Hindlimb muscle (tissue), 1 donor: ENCODE measurements around the gene CBS. TPM values are rescaled to one million over a fixed set of nuclear protein-coding genes. Genes with fewer than 3 reads are reported as not detected.
"Not testable (repeated sequence)": the region's sequence is repeated elsewhere in the genome, so short reads cannot be mapped to it uniquely, and the experiment has no call there.

ENCODE experiments used
- DNase-seq: peaks from one replicate; pipeline ENCODE4 v3.0.0-alpha.2; 2013
- polyA plus RNA-seq: library from polyadenylated mRNA; unstranded; fragments of 120-200 nt; gene quantifications from one replicate; pipeline ENCODE4 v1.2.1, GENCODE V29; 2013; ENCODE audit not compliant: insufficient read length

Gene CBS
- polyA plus RNA-seq, 1 donor, result 15.2 TPM

DNA sequence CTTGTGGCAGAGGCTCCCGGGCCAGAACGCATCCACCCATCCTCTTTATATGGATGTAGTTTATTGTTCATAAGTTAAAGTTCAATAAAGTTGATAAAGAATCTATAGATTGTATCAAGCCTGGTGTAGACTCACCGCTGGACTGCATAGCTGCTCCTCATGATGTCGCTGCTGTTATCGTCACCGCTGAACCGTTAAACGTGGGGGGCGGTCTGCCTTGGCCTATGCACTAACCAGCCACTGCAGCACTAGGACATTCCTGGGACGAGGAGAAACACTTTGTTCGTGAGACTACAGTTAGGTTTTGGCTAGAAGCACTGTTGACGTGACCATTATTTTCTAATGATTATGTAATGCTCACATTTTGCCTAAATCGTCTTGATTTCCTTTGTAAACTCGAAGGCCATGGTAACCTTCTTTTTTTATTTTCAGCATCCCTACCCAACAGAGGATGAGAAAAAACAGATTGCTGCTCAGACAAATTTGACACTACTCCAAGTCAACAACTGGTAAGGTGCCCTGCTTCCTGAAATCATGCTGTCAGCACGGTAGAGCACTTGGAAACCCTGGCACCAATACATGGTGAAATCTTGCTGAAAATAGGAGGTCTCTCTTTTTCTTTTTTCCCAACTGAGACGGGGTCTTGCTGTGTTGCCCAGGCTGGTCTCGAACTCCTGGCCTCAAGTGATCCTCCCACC lies 51.0 kb downstream of the CBS start:
- no peak for DNase-seq

DNA sequence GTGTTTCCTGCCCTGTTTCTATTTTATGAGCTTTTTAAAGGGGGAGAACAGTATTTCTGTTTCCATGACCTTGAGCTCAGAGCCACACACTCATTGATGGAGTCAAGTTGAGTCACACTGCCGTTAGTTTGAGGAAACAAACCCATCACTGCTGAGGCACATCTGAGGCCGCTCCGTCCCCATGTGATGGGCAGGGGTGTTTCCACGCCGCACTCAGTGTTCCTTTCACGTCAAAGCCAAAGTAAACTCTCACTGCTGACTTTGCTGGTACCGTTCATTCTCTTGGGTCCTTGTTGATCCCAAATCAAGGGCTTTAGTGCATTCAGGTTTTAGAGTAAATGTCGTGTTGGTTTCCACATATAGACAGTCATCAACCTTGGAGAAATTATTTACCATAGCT lies 52.5 kb downstream of the CBS start:
- DNase-seq, result no peak

DNA sequence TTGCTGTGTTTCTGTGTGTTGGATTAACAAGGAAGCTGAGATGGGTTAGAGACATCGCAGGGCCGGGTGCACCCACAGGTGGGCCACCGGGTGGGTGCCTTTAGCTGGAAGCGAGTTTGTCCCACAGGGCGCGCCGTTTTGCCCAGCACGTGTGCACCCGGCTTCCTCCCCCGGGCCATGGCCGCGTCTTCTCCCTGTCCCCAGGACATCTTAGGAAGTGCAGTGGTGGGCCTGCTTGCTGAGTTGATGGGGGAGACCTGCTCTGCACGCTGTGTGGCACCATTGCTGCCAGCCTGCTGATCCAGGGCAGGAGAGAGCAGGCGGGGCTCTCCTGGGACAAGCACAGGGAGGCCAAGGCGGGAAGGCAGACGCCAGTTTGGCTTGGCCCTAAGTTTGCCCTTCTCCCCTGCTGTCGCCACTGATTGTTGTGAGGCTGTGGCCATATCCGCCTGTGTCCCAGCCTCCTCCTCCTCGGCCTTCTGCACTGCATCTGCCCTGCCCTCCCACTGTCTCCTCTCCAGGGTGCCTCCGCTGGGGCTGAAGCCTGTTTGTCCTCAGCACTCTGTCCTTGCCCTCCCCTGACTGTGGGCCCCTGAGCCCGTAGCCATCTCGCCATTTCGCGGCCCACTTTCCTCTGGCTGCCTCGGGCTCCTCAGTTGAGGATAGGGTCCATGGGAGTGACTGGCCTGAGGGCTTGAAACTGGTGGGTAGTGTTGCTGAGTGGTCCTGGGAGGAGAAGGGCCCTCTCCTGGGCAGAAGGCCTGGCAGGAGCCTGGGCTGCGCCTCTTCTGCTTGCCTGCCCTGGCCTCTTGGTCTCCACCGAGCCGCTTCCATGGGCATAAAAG lies 53.7 kb downstream of the CBS start:
- no peak for DNase-seq

DNA sequence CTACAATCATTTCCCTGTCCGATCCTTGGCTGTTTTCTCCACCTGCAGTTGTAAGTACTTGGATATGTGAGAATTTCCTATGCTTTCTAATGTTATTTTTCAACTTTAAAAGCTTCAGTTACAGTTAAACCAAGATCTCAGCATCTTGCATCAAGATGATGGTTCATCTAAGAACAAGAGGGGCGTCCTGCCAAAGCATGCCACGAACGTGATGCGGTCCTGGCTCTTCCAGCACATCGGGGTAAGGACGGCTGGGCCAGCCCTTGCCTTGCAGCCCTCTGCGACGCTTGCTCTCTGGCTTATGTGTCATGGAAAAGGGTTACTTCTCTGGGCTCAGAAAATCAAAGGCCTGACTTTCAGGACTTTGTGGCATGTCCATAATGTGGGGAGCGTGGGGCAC lies 54.4 kb downstream of the CBS start:
- DNase-seq, result no peak

DNA sequence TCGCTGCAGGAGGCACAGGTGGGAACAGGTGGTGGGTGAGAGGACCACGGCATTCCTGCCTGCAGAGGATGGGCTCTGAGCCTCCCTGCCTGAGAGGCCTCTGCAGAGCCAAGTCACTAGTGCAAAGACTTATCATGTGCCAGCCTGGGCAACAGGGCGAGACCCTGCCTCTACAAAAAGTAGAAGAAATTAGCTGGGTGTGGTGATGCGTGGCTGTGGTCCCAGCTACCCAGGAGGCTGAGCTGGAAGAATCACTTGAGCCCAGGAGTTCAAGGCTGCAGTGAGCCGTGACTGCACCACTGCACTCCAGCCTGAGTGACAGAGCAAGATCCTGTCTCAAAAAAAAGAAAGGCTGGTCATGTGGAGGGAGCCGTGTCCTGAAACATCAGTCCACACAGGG lies 54.9 kb downstream of the CBS start:
- DNase-seq, result no peak

DNA sequence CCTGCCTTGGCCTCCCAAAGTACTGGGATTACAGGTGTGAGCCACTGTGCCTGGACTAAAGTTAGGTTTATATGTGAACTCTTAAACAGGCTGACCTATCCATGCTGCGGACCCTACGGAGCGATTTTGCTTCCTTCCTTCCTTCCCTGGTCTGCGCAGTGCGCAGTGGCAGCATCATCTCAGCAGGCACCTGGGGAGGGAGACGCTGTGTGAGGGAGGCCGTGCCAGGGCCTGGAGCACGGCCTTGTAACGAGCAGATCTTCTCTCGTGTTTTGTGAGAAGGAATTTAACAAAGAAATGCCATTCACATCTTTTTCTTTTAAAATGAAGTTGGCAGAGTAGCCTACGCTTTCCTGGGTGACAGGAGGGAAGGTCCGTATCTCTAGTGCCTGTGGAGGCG lies 55.5 kb downstream of the CBS start:
- no peak for DNase-seq

DNA sequence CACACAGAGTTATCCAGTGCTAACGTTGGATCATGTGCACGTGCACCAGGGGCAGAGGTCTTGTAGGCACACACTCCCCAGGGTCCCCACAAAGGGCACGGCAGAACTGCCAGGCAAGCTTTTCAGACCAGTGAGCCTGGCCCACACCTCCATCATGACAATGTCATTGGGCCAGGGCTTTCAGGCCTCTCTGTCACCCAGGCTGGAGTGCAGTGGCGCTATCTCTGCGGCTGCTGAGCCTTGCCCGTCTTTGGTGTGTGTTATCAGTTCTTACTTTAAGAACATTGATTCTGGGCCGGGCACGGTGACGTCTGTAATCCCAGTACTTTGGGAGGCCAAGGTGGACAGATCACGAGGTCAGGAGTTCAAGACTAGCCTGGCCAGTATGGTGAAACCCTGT lies 57.1 kb downstream of the CBS start:
- no peak for DNase-seq

DNA sequence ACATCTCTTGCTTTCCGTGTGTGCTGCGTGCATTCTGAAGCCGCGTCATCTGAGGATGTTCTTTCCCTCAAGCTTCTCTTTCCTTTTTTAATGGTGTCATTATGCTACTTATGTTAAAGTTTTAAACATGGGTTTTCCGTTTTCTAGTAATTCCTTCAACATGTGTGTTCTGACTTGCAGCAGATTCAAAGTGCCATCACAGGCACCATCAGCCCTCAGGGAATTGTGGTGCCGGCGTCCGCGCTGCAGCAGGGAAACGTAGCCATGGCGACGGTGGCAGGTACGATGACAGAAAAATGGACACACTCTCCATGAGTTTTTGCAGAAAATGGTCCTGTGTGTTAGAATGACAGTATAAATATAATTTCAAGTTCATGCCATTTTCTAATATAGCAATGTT lies 58.9 kb downstream of the CBS start:
- DNase-seq, result no peak

DNA sequence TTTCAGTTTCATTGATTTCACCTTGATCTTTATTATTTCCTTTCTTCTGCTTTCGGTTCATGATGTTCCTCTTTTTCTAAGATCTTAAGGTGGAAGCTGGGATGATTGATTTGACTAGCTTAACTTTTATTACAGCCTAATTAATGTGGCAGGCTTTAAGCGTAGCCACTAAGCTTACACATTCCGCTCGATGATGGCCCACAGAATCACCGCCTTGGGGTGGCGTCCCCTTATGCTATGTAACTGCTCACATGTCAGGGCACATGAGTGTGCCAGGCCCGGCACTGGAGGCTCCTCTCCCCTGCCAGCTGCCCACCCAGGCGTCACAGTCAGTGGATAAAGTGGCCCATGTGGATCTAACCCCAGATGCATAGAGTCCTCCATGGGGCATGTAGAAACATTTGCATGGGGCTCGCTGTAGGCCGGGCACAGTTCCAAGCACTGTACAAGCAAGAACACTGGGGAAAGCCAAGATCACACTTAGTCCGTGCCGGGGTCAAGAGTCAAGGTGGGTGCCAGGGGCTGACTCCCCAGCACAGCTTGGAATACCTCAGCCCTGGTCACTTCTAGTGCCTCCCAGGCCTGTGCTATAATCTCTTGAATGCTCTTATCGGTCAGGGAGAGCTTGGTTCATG lies 59.6 kb downstream of the CBS start:
- no peak for DNase-seq

DNA sequence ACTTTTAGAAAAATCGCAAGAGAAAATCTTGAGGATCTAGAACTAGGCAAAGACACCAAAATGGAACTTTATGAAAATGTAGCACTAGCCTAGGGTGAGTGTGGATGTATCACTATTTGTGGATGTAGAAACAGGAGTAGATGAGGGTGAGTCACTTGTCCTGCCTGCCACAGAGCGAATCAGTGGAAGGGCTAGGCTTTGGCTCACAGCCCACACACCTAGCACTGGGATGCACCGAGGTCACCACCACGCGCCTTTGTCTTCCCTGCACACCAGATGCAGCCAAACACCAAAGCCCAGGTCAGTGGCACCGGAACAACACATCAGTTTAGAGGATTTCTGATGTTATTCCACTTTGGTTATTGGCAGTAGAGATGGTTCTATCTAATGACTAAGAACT lies 63.0 kb downstream of the CBS start:
- no peak for DNase-seq

DNA sequence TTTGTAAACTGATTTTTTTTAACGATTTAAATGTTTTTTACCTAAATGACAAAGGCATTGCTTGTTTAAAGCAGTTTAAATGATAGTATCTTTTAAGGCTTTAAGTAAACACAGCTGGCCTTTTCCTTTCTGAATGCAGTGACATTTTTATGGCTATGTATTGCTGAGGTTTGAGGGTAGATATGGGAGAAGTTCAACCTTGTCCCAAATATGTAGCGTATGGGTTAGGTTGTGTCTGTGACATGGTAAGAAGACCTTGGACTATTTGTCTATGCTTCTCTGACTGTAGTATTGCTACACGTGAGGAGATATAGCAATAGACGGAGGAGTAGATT lies 68.8 kb downstream of the CBS start:
- no peak for DNase-seq

DNA sequence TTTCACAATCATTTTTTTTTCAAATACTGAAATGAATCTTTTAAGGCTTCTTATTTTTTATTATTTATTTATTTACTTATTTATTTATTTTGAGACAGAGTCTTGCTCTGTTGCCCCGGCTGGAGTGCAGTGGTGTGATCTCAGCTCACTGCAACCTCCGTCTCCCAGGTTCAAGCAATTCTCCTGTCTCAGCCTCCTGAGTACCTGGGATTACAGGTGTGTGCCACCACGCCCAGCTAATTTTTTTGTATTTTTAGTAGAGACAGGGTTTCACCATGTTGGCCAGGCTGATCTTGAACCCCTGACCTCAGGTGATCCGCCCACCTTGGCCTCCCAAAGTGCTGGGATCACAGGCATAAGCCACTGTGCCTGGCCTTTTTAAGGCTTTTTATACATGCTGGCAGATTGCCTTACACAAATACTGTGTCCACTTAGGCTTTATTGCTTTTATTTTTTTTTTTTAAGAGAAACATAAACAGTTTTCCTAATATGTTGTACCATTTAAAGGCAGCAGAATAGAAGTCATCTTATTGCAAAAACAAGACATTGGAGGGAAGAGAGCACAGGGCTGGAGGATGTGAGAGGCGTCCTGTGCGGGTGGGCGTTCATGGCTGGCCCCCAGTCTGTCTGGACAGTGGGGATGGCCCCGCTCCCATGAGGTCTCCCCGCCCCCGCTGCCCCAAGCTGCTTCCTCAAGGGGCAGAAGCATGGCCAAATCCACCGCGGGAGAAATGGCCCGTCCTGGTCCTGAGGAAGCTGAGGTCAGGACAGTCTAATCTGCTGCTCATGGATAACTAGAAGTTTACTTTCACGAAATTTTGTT lies 69.4 kb downstream of the CBS start:
- DNase-seq, result not testable (repeated sequence)

DNA sequence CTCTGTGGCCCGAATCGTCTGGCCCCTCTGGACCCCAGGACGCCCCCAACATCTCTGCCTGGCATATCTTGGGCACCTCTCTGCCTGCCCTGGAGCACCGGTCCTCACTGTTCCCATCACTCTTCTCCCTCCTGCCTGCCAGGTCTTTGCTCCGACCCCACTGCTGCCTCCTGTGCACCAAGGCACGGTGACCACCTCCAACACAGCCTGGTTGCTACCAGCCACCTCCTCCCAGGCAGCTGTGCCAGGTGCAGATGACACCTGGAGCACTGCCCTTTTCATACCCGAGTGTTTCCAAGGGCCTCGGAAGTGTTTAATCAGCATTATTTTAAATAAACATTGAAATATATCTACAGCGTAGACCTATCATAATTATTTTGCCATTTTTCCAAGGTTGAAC lies 70.0 kb downstream of the CBS start:
- no peak for DNase-seq

DNA sequence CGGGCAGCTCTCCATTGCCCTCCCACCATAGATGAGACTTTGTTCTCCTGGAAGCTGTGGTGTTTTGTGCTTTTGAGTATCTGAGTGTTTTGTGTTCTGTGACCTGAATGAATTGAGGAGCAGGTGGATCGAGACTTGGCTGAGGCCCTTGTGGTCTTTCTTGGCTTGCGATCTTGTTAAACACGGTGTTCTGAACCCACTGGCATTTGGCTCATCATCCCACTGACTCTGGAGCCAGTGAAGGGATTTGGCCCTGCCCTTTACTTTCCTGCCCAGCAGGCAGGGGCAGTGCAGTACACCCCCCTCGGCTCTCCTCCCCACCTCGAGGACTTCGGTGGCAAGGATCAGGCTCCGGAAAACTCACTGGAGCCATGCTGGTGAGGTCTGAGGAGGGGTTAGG lies 70.7 kb downstream of the CBS start:
- no peak for DNase-seq

Other genes with a start within 250 kb of the CBS start
- gene WDR4, start 196.3 kb downstream of the CBS start, polyA plus RNA-seq, result 10.0 TPM
- 37.6 TPM for gene NDUFV3, start 182.5 kb downstream of the CBS start, polyA plus RNA-seq
- 1.3 TPM for gene ERVH48-1, start 150.2 kb downstream of the CBS start, polyA plus RNA-seq
- 21.0 TPM for gene PKNOX1, start 101.3 kb downstream of the CBS start, polyA plus RNA-seq
- 24.6 TPM for gene U2AF1, start 31.7 kb upstream of the CBS start, polyA plus RNA-seq
- 0.34 TPM for gene CRYAA, start 93.2 kb upstream of the CBS start, polyA plus RNA-seq